ENCODE results near the gene TRPV3. TPM values are rescaled to one million over a fixed set of nuclear protein-coding genes. Genes with fewer than 3 reads are reported as not detected.
"Not testable (repeated sequence)": the region's sequence is repeated elsewhere in the genome, so short reads cannot be mapped to it uniquely, and the experiment has no call there.

The TRPV3 gene
- polyA plus RNA-seq, 5 donors, result 1.3 to 4.0 (median 2.2) TPM

- DNase-seq, result peak; percentile 45 to 64
Measured at GRCh38 chr17:3475251-3475685, 82.3 kb downstream of the TRPV3 start.

GRCh38 chr17:3474212-3474611, 83.4 kb downstream of the TRPV3 start:
- DNase-seq, result peak; percentile 60 to 78

- DNase-seq, result no peak
Measured at GRCh38 chr17:3472137-3472536, 85.5 kb downstream of the TRPV3 start.

GRCh38 chr17:3471599-3471998, 86.0 kb downstream of the TRPV3 start, which contains the start of gene SPATA22:
SPATA22 (minus strand) TSS chr17:3471819; CDS start chr17:3469325, 2,494 bp downstream.
- DNase-seq, result no peak

GRCh38 chr17:3469529-3469928, 88.1 kb downstream of the TRPV3 start:
- no peak for DNase-seq

- DNase-seq, result not testable (repeated sequence)
Measured at GRCh38 chr17:3466355-3466754, 91.3 kb downstream of the TRPV3 start.

Other genes with a start within 250 kb of the TRPV3 start
- under 1 TPM in 4 of 5 donors, not detected in 1; 0.16 to 0.85 (median 0.35) TPM for gene OR3A2, start 171.5 kb downstream of the TRPV3 start, polyA plus RNA-seq (ENCODE audit: insufficient read depth in 1 of 5, insufficient read length in 5 of 5, low replicate concordance in 1 of 5)
- gene OR1E1, start 159.4 kb downstream of the TRPV3 start, polyA plus RNA-seq (ENCODE audit: insufficient read depth in 1 of 5, insufficient read length in 5 of 5, low replicate concordance in 1 of 5), result under 1 TPM in 1 of 5 donors, not detected in 4; 0.10 TPM
- under 1 TPM in 3 of 5 donors, not detected in 2; 0.06 to 0.15 (median 0.13) TPM for gene OR3A3, start 146.4 kb downstream of the TRPV3 start, polyA plus RNA-seq (ENCODE audit: insufficient read depth in 1 of 5, insufficient read length in 5 of 5, low replicate concordance in 1 of 5)
- gene OR1E2, start 124.0 kb downstream of the TRPV3 start, polyA plus RNA-seq (ENCODE audit: insufficient read depth in 1 of 5, insufficient read length in 5 of 5, low replicate concordance in 1 of 5), result under 1 TPM in 1 of 5 donors, not detected in 4; 0.18 TPM
- 1 to 10 TPM in 1 of 5 donors, under 1 TPM in 1, not detected in 3; 0.43 to 1.1 TPM for gene SPATA22, start 86.0 kb downstream of the TRPV3 start, polyA plus RNA-seq (ENCODE audit: insufficient read depth in 1 of 5, insufficient read length in 5 of 5, low replicate concordance in 1 of 5)
- gene ASPA, start 81.8 kb downstream of the TRPV3 start, polyA plus RNA-seq (ENCODE audit: insufficient read depth in 1 of 5, insufficient read length in 5 of 5, low replicate concordance in 1 of 5), result 10 to 100 TPM; 23.7 to 73.8 (median 65.8) TPM
- 10 to 100 TPM in 2 of 5 donors, 1 to 10 TPM in 3; 7.6 to 10.7 (median 9.8) TPM for gene TRPV1, start 51.6 kb upstream of the TRPV3 start, polyA plus RNA-seq (ENCODE audit: insufficient read depth in 1 of 5, insufficient read length in 5 of 5, low replicate concordance in 1 of 5)
- 10 to 100 TPM; 11.4 to 14.7 (median 13.3) TPM for gene SHPK, start 78.4 kb upstream of the TRPV3 start, polyA plus RNA-seq (ENCODE audit: insufficient read depth in 1 of 5, insufficient read length in 5 of 5, low replicate concordance in 1 of 5)
- gene CTNS, start 78.9 kb upstream of the TRPV3 start, polyA plus RNA-seq (ENCODE audit: insufficient read depth in 1 of 5, insufficient read length in 5 of 5, low replicate concordance in 1 of 5), result 10 to 100 TPM; 10.1 to 13.8 (median 12.1) TPM
- 100 to 1,000 TPM in 1 of 5 donors, 10 to 100 TPM in 4; 61.0 to 110 (median 67.3) TPM for gene TAX1BP3, start 110.8 kb upstream of the TRPV3 start, polyA plus RNA-seq (ENCODE audit: insufficient read depth in 1 of 5, insufficient read length in 5 of 5, low replicate concordance in 1 of 5)
- gene EMC6, start 111.0 kb upstream of the TRPV3 start, polyA plus RNA-seq (ENCODE audit: insufficient read depth in 1 of 5, insufficient read length in 5 of 5, low replicate concordance in 1 of 5), result 10 to 100 TPM; 17.8 to 30.8 (median 20.5) TPM
- 1 to 10 TPM in 1 of 5 donors, under 1 TPM in 3, not detected in 1; 0.12 to 1.8 (median 0.24) TPM for gene P2RX5, start 138.3 kb upstream of the TRPV3 start, polyA plus RNA-seq (ENCODE audit: insufficient read depth in 1 of 5, insufficient read length in 5 of 5, low replicate concordance in 1 of 5)
- gene HASPIN, start 166.1 kb upstream of the TRPV3 start, polyA plus RNA-seq (ENCODE audit: insufficient read depth in 1 of 5, insufficient read length in 5 of 5, low replicate concordance in 1 of 5), result 1 to 10 TPM; 2.1 to 3.8 (median 2.5) TPM
- gene ITGAE, start 243.4 kb upstream of the TRPV3 start, polyA plus RNA-seq (ENCODE audit: insufficient read depth in 1 of 5, insufficient read length in 5 of 5, low replicate concordance in 1 of 5), result 10 to 100 TPM; 34.4 to 44.2 (median 40.8) TPM